Spleen (tissue), 11 donors: ENCODE measurements around the gene PNKD. TPM values are rescaled to one million over a fixed set of nuclear protein-coding genes. Genes with fewer than 3 reads are reported as not detected.

Experiments used
- DNase-seq: peaks from one replicate; pipeline ENCODE4 v3.0.0-alpha.2; 2020
- H3K27ac ChIP-seq, 8 donors: fragments of 200-600 bp; sonication (generic) in 7 of 8; 1 replicate in 4 of 8; 2 replicates in 4 of 8; pipeline versions ENCODE4 v1.5.0 to v1.8.0; 2016 to 2021; ENCODE audit warnings: inconsistent platforms in 4 of 8, mild to moderate bottlenecking in 4 of 8, moderate library complexity in 1 of 8
- H3K27me3 ChIP-seq, 7 donors: fragments of 200-600 bp; sonication (generic) in 6 of 7; replicated peaks in 1 of 7; 1 replicate in 4 of 7; 2 replicates in 3 of 7; pipeline versions ENCODE4 v1.5.0 to v1.8.0; 2016 to 2021; ENCODE audit warnings: inconsistent platforms in 3 of 7, mild to moderate bottlenecking in 1 of 7
- H3K36me3 ChIP-seq, 6 donors: fragments of 200-600 bp; sonication (generic) in 5 of 6; 1 replicate in 4 of 6; 2 replicates in 2 of 6; pipeline versions ENCODE4 v1.5.0 to v1.8.0; 2016 to 2021; ENCODE audit warnings: inconsistent platforms in 2 of 6
- H3K4me1 ChIP-seq, 6 donors: fragments of 200-600 bp; sonication (generic) in 5 of 6; 1 replicate in 3 of 6; 2 replicates in 3 of 6; pipeline versions ENCODE4 v1.5.0 to v1.8.0; 2016 to 2021; ENCODE audit warnings: inconsistent platforms in 3 of 6
- H3K4me3 ChIP-seq, 8 donors: fragments of 200-600 bp; sonication (generic) in 7 of 8; 1 replicate in 4 of 8; 2 replicates in 4 of 8; pipeline versions ENCODE4 v1.5.0 to v1.8.0; 2016 to 2021; ENCODE audit warnings: inconsistent platforms in 4 of 8, mild to moderate bottlenecking in 4 of 8, moderate library complexity in 2 of 8
- H3K9me3 ChIP-seq, 8 donors: fragments of 200-600 bp; sonication (generic) in 7 of 8; 1 replicate in 4 of 8; 2 replicates in 4 of 8; pipeline versions ENCODE4 v1.5.0 to v1.8.0; 2016 to 2021; ENCODE audit warnings: inconsistent platforms in 4 of 8
- CTCF ChIP-seq, 11 experiments: fragments of 200-600 bp in 7 of 11; fragments of 450-650 bp in 4 of 11; sonication (generic) in 4 of 11; IDR thresholded peaks in 8 of 11; conservative IDR thresholded peaks in 3 of 11; 1 replicate in 7 of 11; 2 replicates in 4 of 11; pipeline versions ENCODE4 v1.4.0 to v1.8.0; 2016 to 2021; ENCODE audit warnings: antibody characterized with exemption in 11 of 11, inconsistent platforms in 4 of 11, mild to moderate bottlenecking in 1 of 11
- POLR2A ChIP-seq, 3 donors: fragments of 450-650 bp; IDR thresholded peaks; one replicate each; pipeline ENCODE4 v1.5.1; 2017; ENCODE audit warnings: antibody characterized with exemption in 3 of 3, mild to moderate bottlenecking in 1 of 3
- POLR2AphosphoS5 ChIP-seq, 3 donors: sonication (generic); formaldehyde crosslinking; IDR thresholded peaks; one replicate each; pipeline ENCODE4 v1.5.1; 2017; ENCODE audit warnings: antibody characterized with exemption in 3 of 3
- WGBS, 5 donors: extraction: QIAGEN DNeasy Blood & Tissue Kit in 3 of 5; methylation state at CpG; one replicate each; pipeline versions ENCODE4 v1.1.5 to v1.1.7; 2013 to 2018; 5-methylcytosine and 5-hydroxymethylcytosine counted together
- intact Hi-C: fragments of 100-400 bp; cut with DNase I; formaldehyde crosslinking; loops from one replicate; pipeline ENCODE4 v1.15.0; 2023; ENCODE audit warnings: low total_unique reads
- polyA plus RNA-seq, 3 donors: library from polyadenylated mRNA; stranded (reverse); fragments of 200-250 nt; gene quantifications; one replicate each; pipeline ENCODE4 v1.2.1, GENCODE V29; 2013
- total RNA-seq, 7 donors: library from RNA; depleted of rRNA in 3 of 7; stranded (reverse); fragments of >200 nt in 3 of 7; fragmentation: NEBNext Ultra II Directional in 4 of 7; extraction: Animal tissue kit (Norgen Biotek cat#: 25700) in 4 of 7; gene quantifications; one replicate each; pipeline versions ENCODE4 v1.1.0 to v1.2.1, GENCODE V29; 2016 to 2021
- donor health status: healthy with polysubstance abuse.
- donor health status: DM: no; HTN: no; CAD: no; lungs with moderate emphysema.
- donor health status: DM: no; HTN: no; CAD: no.
- donor health status: Bipolar disorder and iron deficiency.
- donor health status: healthy.
- donor health status: DM: no; HTN: no; CAD: no.
- donor health status: DM: yes; HTN: yes; CAD: no.

PNKD gene
- total and polyA plus RNA-seq, 10 donors, result 41.4 to 92.1 (median 49.4) TPM

DNA sequence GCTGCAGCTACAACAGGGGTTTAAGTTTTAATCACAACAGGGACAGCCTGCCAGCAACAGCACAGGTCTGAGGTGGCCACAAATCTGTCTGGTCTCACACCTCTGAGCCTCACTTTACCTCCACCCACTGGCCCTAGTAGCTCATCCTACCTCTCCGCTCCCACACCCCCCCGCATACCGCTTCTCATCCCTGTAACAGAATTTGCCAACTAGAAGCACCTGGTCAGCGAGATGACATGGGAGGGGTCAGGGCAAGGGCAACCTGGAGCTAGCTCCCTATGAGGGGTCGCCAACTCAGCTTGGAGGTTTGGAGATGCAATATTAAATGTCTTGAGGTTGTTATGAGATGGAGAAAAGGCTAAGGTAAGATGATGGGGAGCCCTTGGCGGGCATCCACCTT lies 93.9 kb downstream of the PNKD start:
- peaks cover 0 to 10% (median 6%) of the 10 kb centered on the region in 8 donors for H3K9me3 ChIP-seq
- no peak for TF ChIP-seq POLR2A (IDR thresholded peaks at IDR 0.05)
- no peak for TF ChIP-seq CTCF (IDR thresholded peaks at IDR 0.05 in 8 of 11, conservative IDR thresholded peaks at IDR 0.05 in 3 of 11)
- TF ChIP-seq POLR2AphosphoS5 (IDR thresholded peaks at IDR 0.05), result no peak
- peak overlapping the region in 5 of 8 donors; percentile 16 to 97 (median 69) for H3K27ac ChIP-seq
- H3K36me3 ChIP-seq, result no peaks in the 10 kb centered on the region
- peaks cover 0 to 88% (median 23%) of the 10 kb centered on the region in 6 donors for H3K4me1 ChIP-seq
- DNase-seq, result no peak
- WGBS, 5 donors, result 80 to 95% (median 92%) methylated on average over 6 of the region's 6 CpGs
- peak overlapping the region in 1 of 8 donors; percentile 30 for H3K4me3 ChIP-seq
- no peaks in the 10 kb centered on the region for H3K27me3 ChIP-seq
- intact Hi-C loops, result no loop called here

GRCh38 chr2:218366621-218367414 lies 96.5 kb downstream of the PNKD start:
- TF ChIP-seq POLR2AphosphoS5 (IDR thresholded peaks at IDR 0.05), result no peak
- no peak for TF ChIP-seq CTCF (IDR thresholded peaks at IDR 0.05 in 8 of 11, conservative IDR thresholded peaks at IDR 0.05 in 3 of 11)
- TF ChIP-seq POLR2A (IDR thresholded peaks at IDR 0.05), result no peak
- peak overlapping the region in 7 of 8 donors; percentile 35 to 68 (median 45) for H3K4me3 ChIP-seq
- intact Hi-C loops, result no loop called here
- H3K9me3 ChIP-seq, result peaks cover 0 to 10% (median 6%) of the 10 kb centered on the region in 8 donors
- H3K36me3 ChIP-seq, result no peaks in the 10 kb centered on the region
- DNase-seq, result no peak
- H3K4me1 ChIP-seq, result peaks cover 0 to 88% (median 42%) of the 10 kb centered on the region in 6 donors
- peak overlapping the region; percentile 84 to 97 (median 93) for H3K27ac ChIP-seq
- no peaks in the 10 kb centered on the region for H3K27me3 ChIP-seq
- WGBS, 5 donors, result 80 to 87% (median 81%) methylated on average over 9 of the region's 9 CpGs

GRCh38 chr2:218367415-218368149 lies 97.3 kb downstream of the PNKD start:
- Histone ChIP-seq H3K4me1 (peaks cover 0 to 90% (median 44%) of the 10 kb centered on the region in 6 donors), H3K9me3 (peaks cover 0 to 10% (median 6%) of the 10 kb centered on the region in 8 donors), H3K27ac (peak overlapping the region; percentile 84 to 97 (median 93)), H3K27me3 (no peaks in the 10 kb centered on the region), H3K36me3 (no peaks in the 10 kb centered on the region), H3K4me3 (peak overlapping the region; percentile 4 to 68 (median 44))
- 2 to 6% (median 3%) methylated on average over 35 to 60 of the region's 60 CpGs for WGBS, 5 donors
- peak; percentile 98 for DNase-seq
- intact Hi-C loops, result no loop called here
- peak in 2 of 3 donors; percentile 66 to 75 for TF ChIP-seq POLR2A (IDR thresholded peaks at IDR 0.05)
- peak; percentile 98 to 99 (median 99) for TF ChIP-seq POLR2AphosphoS5 (IDR thresholded peaks at IDR 0.05)
- peak in 7 of 11 experiments; percentile 7 to 47 (median 26) for TF ChIP-seq CTCF (IDR thresholded peaks at IDR 0.05 in 8 of 11, conservative IDR thresholded peaks at IDR 0.05 in 3 of 11)
